Fibroblast of upper back skin (primary cell): ENCODE data around the gene PNPLA4.

ENCODE experiments used
- DNase-seq: peaks from one replicate; pipeline ENCODE4 v3.0.0-alpha.2; 2013

The PNPLA4 gene, protein sequence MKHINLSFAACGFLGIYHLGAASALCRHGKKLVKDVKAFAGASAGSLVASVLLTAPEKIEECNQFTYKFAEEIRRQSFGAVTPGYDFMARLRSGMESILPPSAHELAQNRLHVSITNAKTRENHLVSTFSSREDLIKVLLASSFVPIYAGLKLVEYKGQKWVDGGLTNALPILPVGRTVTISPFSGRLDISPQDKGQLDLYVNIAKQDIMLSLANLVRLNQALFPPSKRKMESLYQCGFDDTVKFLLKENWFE

DNA sequence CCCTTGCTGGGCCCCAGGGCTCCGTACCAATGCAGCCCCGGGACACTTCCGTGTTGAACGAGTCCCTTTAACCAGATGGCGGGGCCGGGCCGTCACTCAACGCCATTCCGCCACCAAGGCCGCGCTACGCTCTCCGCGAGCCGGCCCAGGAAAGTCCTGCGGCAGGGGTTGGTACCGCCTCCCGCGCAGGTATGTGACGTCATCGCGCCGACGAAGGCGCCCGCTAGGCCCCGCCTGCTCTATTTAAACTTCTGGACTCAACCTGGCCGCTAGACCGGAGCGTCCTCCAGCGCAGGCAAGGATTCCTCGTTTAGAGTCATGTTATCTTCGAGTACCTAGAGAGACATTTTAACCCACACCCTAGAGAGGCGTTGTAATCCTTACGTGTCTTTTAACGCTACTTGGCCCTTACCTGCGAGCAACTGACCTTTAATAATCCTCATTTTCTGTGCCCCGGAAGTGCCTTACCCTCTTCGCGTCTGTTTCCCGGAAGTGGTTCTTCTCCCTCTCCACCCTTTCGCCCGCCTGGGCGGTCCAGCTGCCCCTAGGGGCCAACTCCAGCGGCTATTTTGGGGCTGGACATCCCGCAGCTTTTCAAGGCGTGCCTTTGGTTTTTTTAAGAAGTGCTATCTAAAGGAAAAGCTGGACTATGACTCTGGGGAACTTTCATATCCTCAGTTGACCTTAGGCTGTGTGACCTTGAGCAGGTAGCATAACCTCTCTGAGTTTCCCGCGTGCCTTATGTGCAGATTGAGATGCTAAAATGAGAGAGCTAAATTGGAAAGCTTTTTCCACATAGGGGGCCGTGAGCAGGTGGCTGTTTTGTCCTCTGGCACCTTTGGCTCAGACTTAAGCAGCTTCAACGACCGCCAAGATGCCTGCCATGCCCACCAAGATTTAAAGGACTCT lies at the start of gene PNPLA4:
Gene PNPLA4, minus strand, starts transcription at position 155 of the 909 bp plus-strand sequence. CDS start 1,294 bp downstream, outside the sequence.
- peak; percentile 68 for DNase-seq

DNA sequence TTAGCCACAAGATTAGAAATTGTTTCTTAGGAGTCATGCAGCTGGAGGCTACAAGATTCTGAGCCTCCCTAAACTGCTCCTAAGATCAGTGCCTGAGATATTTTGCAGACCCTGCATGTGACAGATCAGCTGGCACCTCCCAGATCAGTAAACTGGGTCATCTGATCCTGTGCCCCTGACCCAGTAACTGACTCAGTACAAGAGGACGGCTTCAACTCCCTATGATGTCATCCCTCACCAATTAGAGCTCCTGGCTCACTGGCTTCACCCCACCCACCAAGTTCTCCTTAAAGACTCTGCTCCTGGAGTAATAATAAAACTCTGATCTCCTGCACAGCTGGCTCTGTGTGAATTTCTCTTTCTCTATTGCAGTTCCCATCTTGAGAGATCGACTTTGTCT lies 45.4 kb upstream of the PNPLA4 start:
- DNase-seq, result no peak

DNA sequence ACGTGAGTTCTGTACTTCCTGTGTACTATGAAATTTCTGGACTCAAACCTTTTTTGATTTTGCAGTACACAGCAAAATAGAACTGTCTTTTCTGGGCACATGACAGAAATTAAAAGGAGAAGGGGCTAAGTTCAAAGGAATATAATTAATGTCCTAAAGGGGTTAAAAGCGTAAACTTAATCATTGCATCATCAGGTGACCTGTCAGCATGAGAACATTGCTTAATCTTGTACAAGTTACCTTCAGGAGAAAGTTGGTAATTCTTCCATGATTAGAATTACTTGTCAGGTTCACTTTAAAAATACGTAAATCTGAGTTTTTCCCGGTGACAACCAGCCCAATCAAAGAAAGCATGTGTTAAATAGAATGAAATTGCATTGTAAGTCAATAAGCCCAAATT lies 43.2 kb upstream of the PNPLA4 start:
- no peak for DNase-seq

DNA sequence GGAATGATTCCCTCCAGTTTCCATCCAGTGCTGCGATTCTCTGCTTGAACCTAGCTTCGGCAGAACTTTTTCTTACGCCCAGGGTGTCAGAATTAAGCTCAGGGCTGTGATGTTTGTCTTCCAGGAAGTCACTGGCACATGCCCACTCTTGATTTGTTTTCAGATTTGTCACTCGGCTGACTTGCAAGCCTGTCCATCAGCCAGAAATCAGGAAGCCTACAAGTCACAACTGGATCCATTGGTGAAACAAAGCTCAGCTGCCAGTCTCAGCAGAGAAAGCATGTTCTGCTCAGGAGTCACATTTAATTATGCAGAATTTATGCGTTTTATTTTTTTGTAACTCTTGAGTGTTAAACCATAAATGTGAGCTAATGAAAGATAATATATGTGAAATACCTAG lies 38.2 kb upstream of the PNPLA4 start:
- no peak for DNase-seq

DNA sequence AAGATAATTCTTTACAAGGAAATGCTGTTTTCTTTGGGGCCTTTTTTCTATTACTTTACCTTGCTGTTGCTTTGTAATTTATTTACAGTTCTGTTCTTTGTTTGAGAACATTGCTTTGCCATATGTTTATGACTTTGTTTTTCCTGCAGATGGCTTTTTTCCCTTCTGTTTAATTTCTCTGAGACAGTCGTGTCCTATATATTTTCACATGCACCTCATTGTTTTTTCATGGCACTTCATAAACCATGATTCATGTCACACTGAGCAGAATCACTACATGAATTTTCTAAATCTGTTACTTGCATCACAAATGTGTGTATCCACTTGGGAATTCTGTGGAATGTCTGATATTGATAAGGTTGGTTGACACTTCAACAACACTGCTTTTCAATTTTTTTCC lies 33.0 kb upstream of the PNPLA4 start:
- no peak for DNase-seq

DNA sequence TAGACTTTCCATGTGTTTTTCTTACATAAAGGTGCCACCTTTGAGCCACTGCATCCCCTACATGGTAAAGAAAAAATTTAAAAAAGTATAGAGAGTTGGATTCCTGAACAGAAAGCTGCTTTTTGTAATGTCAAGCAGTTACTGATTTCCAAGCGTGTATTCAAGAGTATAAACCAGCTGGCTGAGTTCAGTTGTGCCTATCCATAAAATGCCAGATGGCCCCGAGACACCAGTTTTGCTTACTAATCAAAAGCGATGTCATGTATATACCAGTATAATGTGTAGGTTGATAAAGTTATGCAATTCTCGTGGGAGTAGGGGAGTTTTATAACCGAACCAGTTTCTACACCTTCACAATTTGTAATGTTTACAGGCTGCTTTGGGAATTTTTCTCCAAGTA lies 26.2 kb upstream of the PNPLA4 start:
- DNase-seq, result no peak

DNA sequence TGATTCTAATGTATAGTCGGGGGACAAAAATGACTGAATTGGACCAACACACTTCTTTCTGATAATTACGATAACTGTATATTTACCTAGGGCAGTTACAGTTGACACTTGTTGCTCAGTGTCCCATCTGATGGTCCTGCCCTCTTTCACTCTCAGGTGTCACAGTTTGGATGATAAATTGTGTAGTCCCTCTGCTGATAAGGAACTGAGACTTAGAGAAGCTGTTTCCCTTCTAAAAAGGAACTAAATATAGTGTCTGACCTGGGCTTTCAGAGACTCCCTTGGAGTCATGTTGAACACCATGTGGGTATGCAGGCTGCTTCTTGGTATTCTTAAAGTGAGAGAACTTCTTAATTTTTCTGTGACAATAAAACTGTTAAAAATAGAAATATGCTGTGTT lies 23.7 kb upstream of the PNPLA4 start:
- no peak for DNase-seq

DNA sequence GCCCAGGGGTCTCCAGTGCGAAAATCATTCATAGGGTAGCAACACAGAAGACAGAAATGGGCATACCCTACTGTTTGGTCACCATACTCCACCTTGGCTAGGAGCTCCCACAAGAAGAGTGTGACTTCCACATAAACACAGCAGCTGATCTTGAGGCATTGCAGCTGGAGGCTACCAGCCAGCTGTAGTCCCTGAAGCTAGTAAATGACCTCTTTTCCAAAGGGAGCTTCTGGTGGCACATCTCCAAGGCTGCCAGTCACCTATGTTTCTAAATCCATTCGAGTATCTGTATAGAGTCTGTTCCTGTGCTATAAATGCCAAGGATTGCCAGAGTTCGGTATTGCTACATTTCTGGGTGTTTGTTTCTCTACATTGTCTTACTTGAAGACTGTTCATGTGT lies 21.3 kb upstream of the PNPLA4 start:
- DNase-seq, result no peak

DNA sequence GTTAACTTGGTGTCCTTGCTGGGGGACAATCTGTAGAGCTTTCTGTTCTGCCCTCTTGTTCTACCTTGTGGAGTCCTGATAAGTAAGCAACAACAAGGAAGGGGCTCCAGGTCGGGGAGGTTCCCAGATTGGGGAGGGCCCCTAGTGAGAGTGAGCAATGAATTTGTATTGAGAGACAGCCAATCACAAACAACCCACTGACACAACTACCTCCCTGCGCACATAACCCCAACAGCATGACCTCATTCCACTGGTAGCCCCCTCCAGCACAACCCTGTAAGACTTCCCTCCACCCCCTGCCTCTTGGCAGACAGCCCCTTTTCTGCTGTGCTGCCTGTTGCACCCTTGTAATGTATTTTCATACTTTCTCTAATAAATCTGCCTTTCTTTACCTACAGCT lies 19.7 kb upstream of the PNPLA4 start:
- DNase-seq, result no peak

DNA sequence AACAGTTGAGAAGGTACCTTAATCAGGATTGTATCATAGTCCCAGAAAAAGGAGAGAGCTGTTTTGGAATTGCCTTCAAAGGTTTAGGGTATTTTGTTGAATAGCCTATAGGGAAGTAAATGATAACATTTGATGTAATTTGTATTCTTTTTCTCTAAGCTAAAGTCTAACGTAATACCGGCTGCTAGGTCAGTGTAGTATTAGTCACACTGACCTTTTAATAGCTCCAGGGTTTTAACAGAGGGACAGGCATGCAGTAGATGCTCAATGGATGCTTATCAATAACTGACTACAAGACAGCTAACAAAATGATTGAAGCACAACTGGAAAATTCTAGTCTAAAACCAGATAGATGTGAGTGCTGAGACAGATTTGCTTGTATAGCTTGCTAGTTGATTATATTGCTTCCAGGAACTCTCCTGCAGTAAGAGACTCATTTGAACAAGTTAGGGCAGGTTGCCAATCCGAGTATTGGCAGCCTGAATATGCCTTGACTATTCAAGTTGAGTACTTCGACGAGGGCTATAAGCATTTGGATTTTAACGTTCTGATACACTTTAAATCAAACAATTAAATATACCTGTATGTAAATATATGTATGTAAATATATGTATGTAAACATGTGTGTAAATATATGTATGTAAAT lies 16.5 kb upstream of the PNPLA4 start:
- DNase-seq, result no peak

DNA sequence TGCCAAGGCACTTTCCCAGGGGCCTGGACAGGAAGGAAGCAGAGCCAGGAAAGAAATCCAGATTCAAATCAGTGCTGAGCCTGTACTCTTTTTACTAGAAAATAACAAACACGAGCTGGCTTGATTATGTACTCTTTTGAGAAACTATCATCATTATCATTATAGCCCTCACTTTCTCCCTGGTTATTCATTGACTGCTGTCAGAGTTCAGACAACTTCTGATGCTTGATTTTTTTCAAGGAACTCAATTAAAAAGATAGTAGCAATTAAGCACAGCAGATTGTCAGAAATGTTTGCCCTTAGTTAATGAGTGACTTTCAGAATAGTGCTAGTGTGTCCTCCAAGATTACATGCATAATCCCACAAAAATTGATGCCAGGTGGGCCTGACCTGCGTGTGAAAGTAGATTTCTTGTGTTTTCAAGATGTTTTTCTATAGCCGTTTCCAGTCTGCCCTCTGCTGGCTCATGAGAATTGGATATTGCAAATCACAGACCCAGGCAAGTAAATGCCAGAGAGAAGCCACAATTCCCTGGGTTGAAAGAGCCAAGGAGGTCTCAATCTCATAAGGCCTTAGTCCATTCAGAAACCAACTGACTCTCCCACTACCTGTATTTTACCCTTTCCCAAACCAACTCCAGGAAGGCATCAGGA lies 14.3 kb upstream of the PNPLA4 start:
- peak; percentile 5 for DNase-seq

DNA sequence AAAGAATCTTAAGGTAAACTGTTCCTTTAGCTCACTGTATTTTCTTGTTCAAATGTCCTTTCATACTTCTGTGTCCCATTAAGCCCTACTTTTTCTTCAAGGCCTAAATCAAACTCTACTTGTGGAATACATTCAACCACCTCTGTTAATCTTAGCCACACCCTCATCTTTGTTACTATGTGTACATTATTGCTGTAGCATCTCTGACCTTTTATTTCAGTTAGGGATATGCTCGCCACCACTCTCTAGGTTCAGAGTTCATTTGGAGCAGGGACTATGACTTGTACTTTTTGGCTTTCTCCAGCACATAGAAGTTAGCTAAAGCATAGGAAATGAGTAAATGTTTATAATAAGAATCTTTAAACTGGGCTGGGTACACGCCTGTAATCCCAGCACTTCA lies 6.8 kb upstream of the PNPLA4 start:
- no peak for DNase-seq

DNA sequence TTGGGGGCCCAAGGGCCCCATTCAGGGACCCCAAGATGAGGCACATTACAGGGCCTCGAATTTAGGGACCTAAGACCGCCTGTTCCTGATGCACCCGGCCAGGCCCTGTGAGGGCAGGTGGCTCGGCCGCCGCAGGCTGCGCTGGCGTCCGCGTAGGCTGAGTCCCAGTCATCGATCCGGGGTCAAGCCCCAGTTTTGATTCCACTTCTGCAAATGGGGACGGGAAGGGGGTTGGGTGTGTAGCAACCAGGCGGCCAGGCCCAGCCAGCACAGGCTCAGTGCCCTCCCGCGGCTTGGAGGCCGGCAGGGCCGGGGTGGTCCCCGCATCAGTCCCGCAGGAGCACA lies 327 bp downstream of the PNPLA4 start:
- DNase-seq, result no peak

DNA sequence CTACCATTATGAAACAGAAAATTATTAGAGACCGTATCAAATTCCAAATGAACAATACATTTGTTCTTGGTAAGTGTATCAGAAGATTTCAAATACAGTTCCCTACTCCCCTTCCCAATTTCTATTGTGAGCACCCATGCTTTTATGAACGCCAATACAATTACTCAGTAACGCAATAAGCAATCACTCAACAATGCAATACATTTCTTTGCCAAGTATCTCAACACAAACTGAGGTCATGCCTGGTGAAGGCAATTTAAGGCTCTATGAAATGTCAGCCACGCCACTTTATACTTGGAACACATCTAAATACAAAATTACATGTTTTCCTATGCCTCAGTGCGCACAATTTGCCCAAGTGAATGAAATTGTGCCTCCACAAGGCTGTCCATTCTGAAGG lies 712 bp downstream of the PNPLA4 start:
- peak; percentile 11 for DNase-seq

DNA sequence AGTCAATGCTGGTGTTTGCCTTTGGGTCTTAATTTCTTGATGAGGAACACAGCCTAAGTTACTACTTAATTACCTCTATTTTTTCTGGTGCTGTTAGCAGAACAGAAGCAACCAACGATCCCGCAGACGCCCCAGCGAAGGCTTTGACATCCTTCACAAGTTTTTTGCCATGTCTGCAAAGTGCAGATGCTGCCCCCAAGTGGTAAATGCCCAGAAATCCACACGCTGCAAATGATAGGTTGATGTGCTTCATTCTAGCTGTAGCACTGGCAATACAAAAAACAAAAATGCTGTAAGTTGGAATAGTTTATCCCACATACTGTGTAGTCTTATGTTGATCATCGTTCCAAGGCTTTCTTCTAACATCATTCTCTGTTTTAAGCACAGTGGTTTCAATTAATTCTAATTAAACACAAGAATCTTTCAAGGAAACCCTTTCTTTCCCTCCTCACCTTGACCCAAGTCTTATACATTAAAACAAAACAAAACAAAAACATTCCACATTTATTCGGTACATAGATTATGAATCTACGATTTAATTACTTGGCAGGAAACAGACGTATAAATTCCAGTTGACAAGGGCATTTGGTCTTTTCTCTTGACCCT lies 1.2 kb downstream of the PNPLA4 start:
- DNase-seq, result peak; percentile 66

DNA sequence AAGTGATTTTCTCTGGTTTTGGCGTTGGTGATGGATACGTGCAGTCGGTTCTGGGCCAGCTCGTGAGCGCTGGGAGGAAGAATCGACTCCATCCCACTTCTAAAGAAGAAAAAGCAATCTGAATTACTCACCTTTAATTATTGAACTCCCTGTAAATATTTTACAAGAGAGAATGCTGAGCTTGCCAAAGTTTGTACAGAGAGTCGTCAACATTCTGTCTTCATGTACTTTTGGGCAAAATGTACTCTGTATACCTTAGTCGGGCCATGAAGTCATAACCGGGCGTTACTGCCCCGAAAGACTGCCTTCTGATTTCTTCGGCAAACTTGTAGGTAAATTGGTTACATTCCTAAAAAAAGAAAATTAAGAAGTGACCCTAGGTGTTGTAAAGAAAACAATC lies 5.5 kb downstream of the PNPLA4 start:
- no peak for DNase-seq

DNA sequence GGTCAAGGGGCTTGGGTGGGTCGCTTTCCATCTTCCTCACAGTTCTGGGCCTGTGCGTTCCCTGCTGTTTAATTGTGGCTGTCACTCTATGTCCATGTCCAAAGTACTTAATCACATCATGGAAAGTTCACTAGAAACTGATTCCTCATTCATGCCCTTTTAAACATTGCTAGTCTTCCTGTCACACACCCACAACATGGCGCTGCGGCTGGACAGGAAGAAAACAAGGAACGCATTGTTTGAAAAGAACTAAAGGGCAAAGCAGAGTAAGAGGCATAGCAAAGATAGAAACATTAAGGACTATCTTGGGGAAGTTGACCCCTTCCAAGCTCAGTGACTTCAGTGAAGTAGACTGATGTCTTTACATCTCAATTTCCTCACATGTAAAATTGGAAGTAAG lies 18.4 kb downstream of the PNPLA4 start:
- no peak for DNase-seq

DNA sequence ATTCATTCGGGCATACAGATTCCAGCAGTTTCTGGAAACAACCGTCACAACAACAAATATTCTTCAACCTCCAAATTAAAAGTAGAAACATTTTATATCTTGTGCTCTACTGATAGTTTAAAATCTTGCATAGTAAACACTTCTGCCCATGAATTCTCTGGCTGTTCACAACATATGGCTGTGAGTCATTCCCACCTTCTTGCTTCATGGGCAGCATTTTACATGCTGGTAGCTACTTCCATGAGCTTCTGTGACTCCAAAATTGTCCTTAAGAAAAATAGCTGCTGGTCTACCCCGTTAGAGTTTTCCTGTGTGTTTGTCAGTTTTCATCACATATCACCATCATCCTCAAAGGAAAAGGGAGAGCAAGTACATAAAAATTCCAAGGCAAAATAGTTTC lies 22.7 kb downstream of the PNPLA4 start:
- no peak for DNase-seq

DNA sequence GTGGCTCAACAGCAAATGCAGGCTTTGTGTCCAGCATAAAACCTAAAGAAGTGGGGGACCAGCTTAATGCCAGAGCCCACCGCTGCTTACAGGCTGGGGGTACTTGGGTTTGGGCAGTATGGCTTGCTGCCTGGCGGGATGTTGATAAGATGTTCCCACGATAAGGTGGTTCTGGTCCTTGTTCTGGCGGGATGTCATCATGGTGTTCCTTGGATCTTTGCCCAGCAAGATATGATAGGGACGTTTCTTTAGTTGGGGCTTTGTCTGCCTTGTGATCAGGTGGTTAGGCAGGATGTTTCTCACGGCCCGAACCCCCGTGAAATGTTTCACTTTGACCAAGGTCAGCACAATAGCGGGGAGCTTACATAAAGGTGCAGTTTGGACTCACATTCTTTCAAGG lies 35.3 kb downstream of the PNPLA4 start:
- no peak for DNase-seq

DNA sequence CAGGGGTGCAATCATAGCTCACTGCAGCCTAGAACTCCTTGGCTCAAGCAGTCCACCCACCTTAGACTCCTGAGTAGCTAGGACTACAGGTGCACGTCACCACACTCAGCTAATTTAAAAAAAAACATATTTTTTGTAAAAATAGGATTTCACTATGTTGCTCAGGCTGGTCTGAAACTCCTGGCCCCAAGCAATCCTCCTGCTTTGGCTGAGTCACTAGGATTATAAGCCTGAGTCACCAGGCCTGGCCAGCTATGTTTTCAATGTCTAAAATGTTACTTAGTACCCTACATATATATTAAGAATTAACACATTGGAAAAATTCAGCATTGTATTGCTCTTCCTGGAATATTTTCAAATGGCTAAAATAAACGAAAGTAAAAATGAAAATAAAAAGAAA lies 37.5 kb downstream of the PNPLA4 start:
- DNase-seq, result peak; percentile 1

DNA sequence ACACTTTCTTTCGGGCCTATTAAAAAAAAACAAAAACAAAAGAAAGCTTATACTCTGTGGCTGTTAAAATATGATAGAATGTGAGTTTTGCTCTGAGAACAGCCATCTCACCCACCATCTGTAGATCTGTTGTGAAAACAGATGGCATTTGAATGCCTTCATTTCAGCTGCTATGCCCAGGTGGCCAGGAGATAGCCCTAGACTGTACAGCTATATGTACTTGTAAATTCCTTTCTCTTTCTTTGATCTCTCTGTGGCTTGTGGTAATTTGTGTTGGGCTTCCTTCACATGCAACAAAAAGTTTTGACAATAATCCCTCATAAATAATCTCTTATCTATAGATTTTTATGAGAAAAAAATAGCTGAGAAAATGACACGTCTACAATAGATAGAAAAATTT lies 38.1 kb downstream of the PNPLA4 start:
- no peak for DNase-seq

DNA sequence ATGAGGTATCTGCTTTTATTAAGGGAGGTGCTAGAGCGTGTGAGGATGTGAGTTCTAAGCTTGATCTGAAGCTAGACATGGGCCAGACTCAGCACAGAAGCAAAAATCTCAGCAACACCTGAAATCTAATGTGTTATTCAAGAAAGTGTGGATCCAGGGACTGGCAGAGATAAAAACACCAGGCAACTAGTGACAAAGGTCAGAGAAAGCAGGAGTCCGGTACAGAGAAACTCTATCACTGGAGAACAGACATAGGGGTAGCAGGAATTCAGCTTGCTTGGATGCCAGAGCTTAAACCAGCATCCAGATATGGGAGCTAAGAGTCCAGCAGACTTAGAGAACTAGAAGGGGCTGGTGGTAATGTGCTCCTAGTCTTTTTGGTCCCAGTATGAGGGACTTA lies 50.3 kb downstream of the PNPLA4 start:
- DNase-seq, result no peak

DNA sequence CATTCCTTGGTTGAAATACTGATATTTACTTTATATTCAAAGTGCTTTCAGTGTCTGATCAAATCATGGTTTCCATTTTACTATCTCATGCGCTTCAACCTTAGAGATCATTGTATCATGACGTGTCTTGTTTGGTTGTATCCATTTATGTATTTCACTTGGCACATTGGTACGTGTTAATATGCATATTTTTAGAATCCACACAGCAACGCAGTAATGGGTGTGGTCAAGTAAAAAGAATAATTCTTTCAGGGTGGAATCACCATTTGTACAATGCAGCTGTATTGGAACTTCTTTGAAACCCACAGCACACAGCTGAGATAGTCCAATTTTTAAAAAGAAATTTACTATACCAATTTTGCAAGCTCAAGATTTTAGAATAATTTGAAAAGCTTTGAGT lies 55.2 kb downstream of the PNPLA4 start:
- DNase-seq, result no peak
